Tibial nerve (tissue), 4 donors: ENCODE results near the gene BRS3. TPM values are rescaled to one million over a fixed set of nuclear protein-coding genes. Genes with fewer than 3 reads are reported as not detected.

Experiments used
- DNase-seq, 2 donors: peaks; one replicate each; pipeline ENCODE4 v3.0.0-alpha.2; 2019; ENCODE audit warnings: low spot score in 2 of 2
- H3K27ac ChIP-seq, 4 donors: fragments of 200-600 bp; sonication (generic) in 3 of 4; one replicate each; pipeline ENCODE4 v1.5.1; 2017 to 2019; ENCODE audit warnings: mild to moderate bottlenecking in 1 of 4
- H3K27me3 ChIP-seq, 2 donors: fragments of 200-600 bp; sonication (generic) in 1 of 2; one replicate each; pipeline versions ENCODE4 v1.5.1 to v1.6.0; 2017 to 2019
- H3K36me3 ChIP-seq, 3 donors: fragments of 200-600 bp; sonication (generic); one replicate each; pipeline ENCODE4 v1.5.1; 2018 to 2019
- H3K4me1 ChIP-seq, 4 donors: fragments of 200-600 bp; sonication (generic) in 3 of 4; one replicate each; pipeline ENCODE4 v1.5.1; 2017 to 2019
- H3K4me3 ChIP-seq, 4 donors: fragments of 200-600 bp; sonication (generic) in 3 of 4; one replicate each; pipeline ENCODE4 v1.5.1; 2017 to 2019; ENCODE audit warnings: mild to moderate bottlenecking in 1 of 4, moderate library complexity in 1 of 4
- H3K9me3 ChIP-seq, 4 donors: fragments of 200-600 bp; sonication (generic) in 3 of 4; one replicate each; pipeline ENCODE4 v1.5.1; 2017 to 2019
- EP300 ChIP-seq, 2 donors: sonication (generic); formaldehyde crosslinking; IDR thresholded peaks; one replicate each; pipeline ENCODE4 v1.6.1; 2017; ENCODE audit warnings: antibody characterized with exemption in 2 of 2, mild to moderate bottlenecking in 1 of 2
- POLR2A ChIP-seq, 2 donors: fragments of 450-650 bp; IDR thresholded peaks; one replicate each; pipeline ENCODE4 v1.6.1; 2017; ENCODE audit warnings: antibody characterized with exemption in 2 of 2, mild to moderate bottlenecking in 2 of 2, moderate library complexity in 2 of 2
- WGBS, 2 donors: methylation state at CpG; one replicate each; pipeline ENCODE4 v1.1.5; 2018; 5-methylcytosine and 5-hydroxymethylcytosine counted together
- total RNA-seq, 4 donors: library from RNA; depleted of rRNA; stranded (reverse); fragments of >200 nt; gene quantifications; one replicate each; pipeline ENCODE4 v1.1.0, GENCODE V29; 2016
- TF ChIP-seq, protein P1 (sequence below), 5 experiments: fragments of 200-600 bp in 3 of 5; fragments of 450-650 bp in 2 of 5; sonication (generic) in 3 of 5; IDR thresholded peaks; one replicate each; pipeline ENCODE4 v1.5.1; 2016 to 2019; ENCODE audit warnings: antibody characterized with exemption in 5 of 5, mild to moderate bottlenecking in 3 of 5, moderate library complexity in 2 of 5

Gene BRS3
- total RNA-seq, 4 donors from 2014 or later: not detected

DNA sequence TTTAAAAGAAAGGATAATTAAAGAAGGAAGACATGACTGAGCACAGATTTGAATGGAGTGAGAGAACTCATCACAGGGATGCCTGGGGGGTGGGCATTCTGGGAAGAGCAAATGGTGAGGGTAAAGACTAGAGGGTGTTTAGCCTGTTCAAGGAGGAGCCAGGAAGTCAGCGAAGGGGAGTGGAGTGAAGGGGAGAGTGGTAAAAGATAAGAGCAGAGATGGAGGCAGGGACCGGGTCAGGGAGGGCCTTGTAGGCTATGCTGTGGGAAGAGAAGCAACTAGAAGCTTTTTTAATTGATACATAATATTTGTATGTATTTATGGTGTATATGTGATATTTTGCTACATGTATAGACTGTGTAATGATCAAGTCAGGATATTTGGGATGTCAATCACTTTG is 42.0 kb downstream of the BRS3 start:
- peaks cover 0 to 12% (median 0%) of the 10 kb centered on the region in 4 donors for H3K4me1 ChIP-seq
- no peak for DNase-seq
- H3K27ac ChIP-seq: no peak overlapping the region
- H3K36me3 ChIP-seq: no peaks in the 10 kb centered on the region
- peaks cover 0 to 7% of the 10 kb centered on the region in 2 donors for H3K27me3 ChIP-seq
- WGBS, 2 donors: 65 to 69% methylated on average over 2 of the region's 2 CpGs
- no peak overlapping the region for H3K4me3 ChIP-seq
- no peak for TF ChIP-seq POLR2A (IDR thresholded peaks at IDR 0.05)
- TF ChIP-seq, protein P1, sequence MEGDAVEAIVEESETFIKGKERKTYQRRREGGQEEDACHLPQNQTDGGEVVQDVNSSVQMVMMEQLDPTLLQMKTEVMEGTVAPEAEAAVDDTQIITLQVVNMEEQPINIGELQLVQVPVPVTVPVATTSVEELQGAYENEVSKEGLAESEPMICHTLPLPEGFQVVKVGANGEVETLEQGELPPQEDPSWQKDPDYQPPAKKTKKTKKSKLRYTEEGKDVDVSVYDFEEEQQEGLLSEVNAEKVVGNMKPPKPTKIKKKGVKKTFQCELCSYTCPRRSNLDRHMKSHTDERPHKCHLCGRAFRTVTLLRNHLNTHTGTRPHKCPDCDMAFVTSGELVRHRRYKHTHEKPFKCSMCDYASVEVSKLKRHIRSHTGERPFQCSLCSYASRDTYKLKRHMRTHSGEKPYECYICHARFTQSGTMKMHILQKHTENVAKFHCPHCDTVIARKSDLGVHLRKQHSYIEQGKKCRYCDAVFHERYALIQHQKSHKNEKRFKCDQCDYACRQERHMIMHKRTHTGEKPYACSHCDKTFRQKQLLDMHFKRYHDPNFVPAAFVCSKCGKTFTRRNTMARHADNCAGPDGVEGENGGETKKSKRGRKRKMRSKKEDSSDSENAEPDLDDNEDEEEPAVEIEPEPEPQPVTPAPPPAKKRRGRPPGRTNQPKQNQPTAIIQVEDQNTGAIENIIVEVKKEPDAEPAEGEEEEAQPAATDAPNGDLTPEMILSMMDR (IDR thresholded peaks at IDR 0.05): no peak
- no peak for TF ChIP-seq EP300 (IDR thresholded peaks at IDR 0.05)
- no peaks in the 10 kb centered on the region for H3K9me3 ChIP-seq

DNA sequence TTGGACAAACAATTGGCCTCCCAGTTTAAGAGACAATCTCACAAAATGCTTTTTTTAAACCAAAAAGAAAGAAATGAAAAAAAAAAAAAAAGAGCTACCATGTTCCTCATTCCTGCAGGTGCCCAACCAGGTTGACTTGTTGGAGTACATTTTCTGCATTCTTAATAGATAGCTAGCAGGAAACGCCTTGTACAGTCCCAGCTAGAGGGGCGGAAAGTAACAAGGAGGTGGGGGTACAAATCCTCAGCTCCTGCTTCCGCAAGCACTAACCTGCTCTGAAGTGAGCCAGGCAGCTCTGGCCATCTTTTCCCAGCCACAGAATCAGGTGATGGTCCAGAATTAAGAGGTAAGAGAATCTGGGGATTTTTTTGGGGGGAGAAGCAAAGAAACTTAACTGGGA is 44.2 kb downstream of the BRS3 start, which contains the start of gene VGLL1:
Gene VGLL1 (plus strand): TSS at position 265 of the 400 bp plus-strand sequence. CDS start 3,806 bp downstream, outside the sequence.
- H3K27ac ChIP-seq: no peak within 1 kb of the TSS
- 84 to 100% methylated on average over 3 of the region's 3 CpGs for WGBS, 2 donors
- no peaks in the 10 kb centered on the region for H3K9me3 ChIP-seq
- no peaks in the 10 kb centered on the region for H3K4me1 ChIP-seq
- no peak for DNase-seq
- H3K27me3 ChIP-seq: peaks cover 0 to 7% of the 10 kb centered on the region in 2 donors
- no peaks in the 10 kb centered on the region for H3K36me3 ChIP-seq
- no peak within 1 kb of the TSS for H3K4me3 ChIP-seq
- no peak for TF ChIP-seq POLR2A (IDR thresholded peaks at IDR 0.05)
- TF ChIP-seq EP300 (IDR thresholded peaks at IDR 0.05): no peak
- TF ChIP-seq, protein P1 (IDR thresholded peaks at IDR 0.05): no peak

DNA sequence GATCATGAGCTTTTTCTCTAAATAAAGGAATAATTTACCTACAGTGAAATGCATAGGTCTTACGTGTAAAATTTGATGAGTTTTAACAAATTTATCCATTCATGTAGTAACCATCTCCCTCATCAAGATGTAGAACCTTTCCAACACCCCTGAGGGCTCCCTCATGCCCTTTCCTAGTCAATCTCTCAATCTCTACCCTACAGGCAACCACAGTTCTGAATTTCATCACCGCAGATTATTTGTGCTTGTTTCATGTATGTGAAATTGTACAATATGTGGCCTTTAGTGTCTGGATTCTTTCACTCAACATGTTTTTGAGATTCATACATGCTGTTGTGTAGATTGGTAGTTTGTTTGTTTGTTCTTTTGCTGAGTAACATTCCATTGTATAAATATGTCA is 46.4 kb downstream of the BRS3 start:
- H3K27ac ChIP-seq: no peak overlapping the region
- no peaks in the 10 kb centered on the region for H3K4me1 ChIP-seq
- WGBS, 2 donors: 83 to 92% methylated on average over 2 of the region's 2 CpGs
- no peak for DNase-seq
- no peak overlapping the region for H3K4me3 ChIP-seq
- peaks cover 0 to 7% of the 10 kb centered on the region in 2 donors for H3K27me3 ChIP-seq
- no peaks in the 10 kb centered on the region for H3K9me3 ChIP-seq
- TF ChIP-seq, protein P1 (IDR thresholded peaks at IDR 0.05): no peak
- no peak for TF ChIP-seq POLR2A (IDR thresholded peaks at IDR 0.05)
- H3K36me3 ChIP-seq: no peaks in the 10 kb centered on the region

DNA sequence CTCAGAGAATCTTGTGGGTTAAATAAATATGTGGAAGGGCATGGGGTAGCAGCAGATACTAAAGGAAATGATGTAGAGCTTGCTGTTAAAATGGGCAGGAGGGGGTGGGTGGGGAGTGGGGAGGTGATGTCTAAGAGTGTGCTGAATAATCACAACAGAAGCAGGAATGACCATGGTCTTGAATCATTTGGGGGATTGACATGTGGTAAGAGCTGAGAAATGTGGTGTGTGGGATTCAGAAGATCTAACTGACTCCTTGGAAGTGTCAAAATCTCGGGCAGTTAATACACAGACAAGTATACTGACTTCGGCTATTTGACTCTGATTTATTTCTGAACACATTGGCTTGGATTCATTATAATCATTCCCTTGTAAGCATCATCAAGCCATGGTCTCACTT is 51.1 kb downstream of the BRS3 start:
- 71 to 87% methylated on average over 2 of the region's 2 CpGs for WGBS, 2 donors

DNA sequence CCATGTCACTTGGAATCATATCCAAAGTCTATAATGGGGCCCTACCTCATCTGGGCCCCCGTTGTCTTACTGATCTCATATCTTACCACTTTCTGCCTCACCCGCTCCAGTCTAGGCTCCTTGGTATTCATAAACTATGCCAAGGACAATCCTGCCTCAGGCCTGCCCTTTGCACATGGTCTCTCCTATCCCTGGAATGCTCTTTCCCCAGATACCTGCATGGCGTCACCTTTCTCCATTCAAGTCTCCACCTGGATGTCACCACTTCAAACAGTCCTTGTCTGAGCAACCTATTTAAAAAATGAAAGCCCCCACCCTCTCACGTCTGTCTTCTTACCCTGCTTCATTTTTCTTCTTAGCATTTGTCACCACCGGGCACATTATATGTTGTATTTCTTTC is 52.5 kb downstream of the BRS3 start:
- 74 to 93% methylated on average over 5 of the region's 5 CpGs for WGBS, 2 donors
- no peaks in the 10 kb centered on the region for H3K9me3 ChIP-seq

More for the DNA sequence above, 51.1 kb downstream of the BRS3 start:
- no peaks in the 10 kb centered on the region for H3K9me3 ChIP-seq
- H3K4me1 ChIP-seq: no peaks in the 10 kb centered on the region
- DNase-seq: no peak
- H3K4me3 ChIP-seq: no peak overlapping the region
- no peak overlapping the region for H3K27ac ChIP-seq
- no peak for TF ChIP-seq EP300 (IDR thresholded peaks at IDR 0.05)
- TF ChIP-seq, protein P1 (IDR thresholded peaks at IDR 0.05): no peak
- TF ChIP-seq POLR2A (IDR thresholded peaks at IDR 0.05): no peak
- H3K27me3 ChIP-seq: no peaks in the 10 kb centered on the region
- no peaks in the 10 kb centered on the region for H3K36me3 ChIP-seq

More for the DNA sequence above, 52.5 kb downstream of the BRS3 start:
- Histone ChIP-seq H3K4me1 (no peaks in the 10 kb centered on the region), H3K27me3 (no peaks in the 10 kb centered on the region), H3K27ac (no peak overlapping the region), H3K36me3 (no peaks in the 10 kb centered on the region), H3K4me3 (no peak overlapping the region)
- TF ChIP-seq EP300 (IDR thresholded peaks at IDR 0.05): no peak
- no peak for TF ChIP-seq POLR2A (IDR thresholded peaks at IDR 0.05)
- TF ChIP-seq, protein P1 (IDR thresholded peaks at IDR 0.05): no peak
- no peak for DNase-seq
